ENCODE data around the gene NFIA.

NFIA gene

GRCh38 chr1:61386323-61386722 lies 304.0 kb downstream of the NFIA start:
- no peak for DNase-seq

- no peak for DNase-seq
Observed at GRCh38 chr1:61386770-61387169, 304.4 kb downstream of the NFIA start.

GRCh38 chr1:61387829-61388228 lies 305.5 kb downstream of the NFIA start:
- DNase-seq = no peak

DNA sequence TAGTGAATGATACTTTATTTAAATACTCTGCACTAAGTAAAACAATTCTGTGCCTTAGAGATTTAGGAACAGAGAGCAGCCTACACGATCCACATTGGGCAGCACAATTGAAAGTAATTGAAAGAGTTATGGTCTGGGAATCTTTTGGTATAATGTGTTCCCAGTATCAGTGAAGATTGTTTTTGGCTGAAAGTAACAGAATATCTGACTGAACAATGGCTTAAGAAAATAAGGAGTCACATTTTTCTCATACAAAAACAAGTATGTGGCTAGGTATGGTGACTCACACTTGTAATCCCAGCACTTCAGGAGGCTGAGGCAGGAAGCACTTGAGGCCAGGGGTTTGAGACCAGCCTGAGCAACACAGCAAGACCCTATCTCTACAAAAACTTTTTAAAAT lies 306.2 kb downstream of the NFIA start:
- no peak for DNase-seq

DNA sequence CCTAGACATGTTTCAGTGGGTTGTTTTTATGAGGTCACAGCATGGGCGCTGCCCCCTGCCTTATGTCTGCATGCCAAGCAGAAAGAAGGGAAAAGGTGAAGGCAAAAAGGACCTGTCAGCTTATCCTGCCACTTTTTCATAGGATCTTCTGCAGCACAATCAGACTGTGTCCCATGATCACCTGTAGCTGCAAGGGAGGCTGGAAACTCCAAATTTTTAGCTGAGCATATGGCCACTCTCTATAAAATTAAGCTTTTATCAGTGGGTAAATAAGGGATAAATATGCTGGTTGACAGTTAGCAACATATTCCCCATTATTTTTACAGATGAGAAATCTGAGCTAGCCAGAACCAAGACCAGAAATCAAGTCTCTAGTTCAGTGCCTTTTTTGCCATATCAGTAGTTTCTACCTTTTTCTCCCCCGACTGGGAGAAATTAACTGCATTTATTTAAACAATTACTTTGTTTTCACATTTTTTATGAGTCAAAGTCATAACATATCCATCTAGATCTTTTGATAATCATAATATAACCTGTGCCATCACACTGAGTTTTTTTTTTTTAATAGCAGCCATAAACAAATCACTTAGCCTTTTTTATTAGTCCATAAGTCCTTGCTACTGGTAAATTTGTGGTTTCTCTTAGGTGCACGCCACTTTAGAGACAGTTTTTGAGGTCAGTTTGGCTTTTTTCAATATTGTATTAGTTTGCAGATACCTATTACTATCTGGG lies 307.0 kb downstream of the NFIA start:
- no peak for DNase-seq

GRCh38 chr1:61389926-61390845 lies 307.8 kb downstream of the NFIA start:
- no peak for DNase-seq

DNA sequence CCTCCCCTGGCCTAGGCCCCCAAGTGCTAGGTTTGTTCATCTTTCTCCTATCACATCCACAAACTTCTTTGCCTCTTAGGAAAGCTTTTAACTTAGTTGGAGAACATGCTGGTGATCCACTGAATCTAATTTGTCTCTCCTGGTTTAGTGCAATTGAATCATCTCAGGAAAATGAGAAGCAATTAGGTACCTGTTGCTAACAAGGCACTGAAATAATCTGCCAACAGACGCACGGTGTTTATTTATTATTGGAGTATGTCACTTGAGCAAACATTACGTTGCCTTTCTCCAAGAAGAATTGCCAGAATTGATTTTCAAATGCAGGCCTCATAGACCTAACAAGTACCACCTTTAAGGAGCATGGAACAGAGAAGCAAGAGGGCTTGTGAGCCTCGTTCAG lies 309.4 kb downstream of the NFIA start:
- no peak for DNase-seq

DNA sequence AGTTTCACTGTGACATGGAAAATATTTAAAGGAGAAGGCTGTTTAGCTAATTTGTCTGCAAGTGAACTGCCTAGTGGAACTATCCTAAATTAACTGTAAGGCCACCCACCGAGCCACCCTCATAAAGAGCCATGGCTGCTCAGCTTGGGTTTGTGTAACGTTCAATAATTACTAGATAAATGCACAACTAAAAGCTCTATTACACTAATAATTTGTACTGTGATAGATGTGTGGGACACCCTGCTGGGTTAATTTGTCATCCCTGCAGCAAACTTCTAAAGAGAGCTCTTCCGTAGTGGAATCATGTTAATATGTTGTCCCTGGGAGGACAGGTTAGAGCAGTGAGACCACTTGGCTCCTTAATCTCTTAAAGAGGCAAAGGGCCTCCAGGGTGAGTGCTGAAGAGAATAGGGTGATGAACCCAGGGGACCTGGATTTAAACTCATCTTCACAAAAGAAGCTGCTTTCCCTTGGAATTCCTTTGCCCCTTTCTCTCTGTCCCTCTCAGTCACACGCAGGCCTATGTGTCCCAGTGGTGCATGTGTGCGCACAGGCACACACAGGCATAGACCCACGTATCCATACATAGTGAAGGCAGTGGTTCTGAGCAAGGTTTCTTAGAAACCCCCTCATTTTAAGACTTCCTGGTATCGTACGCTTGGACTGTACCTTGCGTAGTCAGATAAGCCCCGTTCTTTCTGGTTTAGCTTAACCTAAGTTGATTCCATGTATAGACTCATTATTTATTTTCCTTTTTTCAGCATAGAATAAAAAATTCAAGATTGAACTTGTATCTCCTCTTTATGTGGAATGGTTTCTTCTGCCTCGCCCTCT lies 310.3 kb downstream of the NFIA start:
- no peak for DNase-seq

DNA sequence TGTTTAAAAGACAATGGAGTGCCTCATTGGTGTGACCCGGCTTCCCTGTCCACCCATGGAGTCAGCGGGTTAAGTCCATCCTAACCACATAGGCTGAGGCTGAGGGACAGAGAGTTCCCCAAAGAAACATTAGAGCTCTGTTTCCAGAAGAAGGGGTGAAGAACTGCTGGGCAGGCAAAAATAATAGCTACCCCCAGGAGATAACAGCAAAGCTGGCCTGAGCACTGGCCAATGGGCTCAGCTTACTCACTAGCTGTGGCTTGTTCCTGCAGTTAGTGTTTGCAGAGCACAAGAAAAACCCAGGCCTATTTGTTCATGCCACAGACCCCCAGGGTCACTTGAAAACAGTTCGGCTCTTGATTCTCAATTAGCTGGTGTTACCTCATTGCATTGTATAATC lies 311.2 kb downstream of the NFIA start:
- no peak for DNase-seq

DNA sequence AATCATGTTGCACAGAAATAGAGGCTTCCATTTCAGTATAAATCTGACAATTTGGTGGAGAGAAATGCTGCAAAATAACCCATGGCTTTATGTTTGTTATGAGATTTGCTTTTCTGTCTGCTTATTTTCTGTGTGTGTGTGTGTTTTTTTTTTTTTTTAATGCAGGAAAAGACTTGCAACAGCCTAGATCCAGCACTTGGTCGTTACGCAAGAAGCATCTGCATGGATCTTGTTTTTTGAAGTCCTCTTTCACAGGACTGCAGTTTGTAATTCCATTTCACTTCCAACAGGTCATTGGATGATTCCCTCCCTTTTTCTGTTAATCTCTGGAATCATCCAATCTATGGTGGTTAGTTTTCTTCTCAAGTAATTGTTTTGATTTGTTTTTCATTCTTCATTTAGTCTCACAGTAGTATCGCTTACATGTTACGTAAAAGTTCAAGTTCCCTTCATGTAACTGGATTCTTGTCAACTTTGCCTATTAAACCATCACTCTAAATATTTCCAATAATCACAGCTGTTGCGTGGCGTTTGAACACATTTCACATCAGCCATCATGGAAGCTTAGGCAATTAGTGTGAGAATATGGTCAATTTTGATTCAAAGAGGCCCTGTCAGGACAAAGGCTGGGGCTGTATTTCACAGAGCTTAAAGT lies 312.9 kb downstream of the NFIA start:
- no peak for DNase-seq

DNA sequence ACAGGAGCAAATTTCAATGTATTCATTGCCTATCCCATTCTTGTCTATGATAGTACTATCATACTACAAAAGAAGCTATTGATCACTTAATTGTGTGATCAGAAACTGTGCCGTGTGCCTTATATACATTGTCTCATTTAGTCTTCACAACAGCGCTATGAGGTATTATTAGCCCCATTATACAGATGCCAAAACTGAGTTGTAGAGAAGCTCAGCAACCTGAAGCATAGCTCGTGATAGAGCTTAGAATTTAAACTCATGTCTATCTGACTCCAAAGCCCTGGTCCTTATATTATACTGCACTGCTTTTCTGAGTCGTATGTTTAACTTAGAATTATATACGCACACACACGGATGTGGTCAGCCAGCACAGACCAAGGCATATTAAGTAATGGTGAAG lies 315.1 kb downstream of the NFIA start:
- DNase-seq = no peak

DNA sequence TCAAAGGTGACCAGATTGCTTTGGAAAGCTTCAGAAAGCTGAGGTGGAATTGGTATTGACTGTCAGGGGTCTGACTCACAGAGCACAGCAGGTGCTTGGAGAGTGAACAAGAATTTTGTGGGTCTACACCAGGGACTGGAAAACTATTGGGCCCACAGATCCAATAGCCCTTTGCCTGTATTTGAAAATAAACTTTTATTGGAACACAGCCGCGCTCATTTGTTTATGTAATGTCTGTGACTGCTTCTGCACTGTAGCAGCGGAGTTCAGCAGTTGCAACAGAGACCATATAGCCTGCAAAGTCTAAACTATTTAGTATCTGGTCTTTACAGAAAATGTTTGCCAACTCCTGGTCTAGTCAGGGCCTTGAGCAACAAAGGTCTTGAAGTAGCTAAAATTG lies 315.6 kb downstream of the NFIA start:
- DNase-seq = no peak

- no peak for DNase-seq
Observed at GRCh38 chr1:61399199-61399598, 316.8 kb downstream of the NFIA start.

GRCh38 chr1:61400131-61400770 lies 317.9 kb downstream of the NFIA start:
- DNase-seq = no peak

GRCh38 chr1:61400997-61401396 lies 318.6 kb downstream of the NFIA start:
- DNase-seq = no peak

DNA sequence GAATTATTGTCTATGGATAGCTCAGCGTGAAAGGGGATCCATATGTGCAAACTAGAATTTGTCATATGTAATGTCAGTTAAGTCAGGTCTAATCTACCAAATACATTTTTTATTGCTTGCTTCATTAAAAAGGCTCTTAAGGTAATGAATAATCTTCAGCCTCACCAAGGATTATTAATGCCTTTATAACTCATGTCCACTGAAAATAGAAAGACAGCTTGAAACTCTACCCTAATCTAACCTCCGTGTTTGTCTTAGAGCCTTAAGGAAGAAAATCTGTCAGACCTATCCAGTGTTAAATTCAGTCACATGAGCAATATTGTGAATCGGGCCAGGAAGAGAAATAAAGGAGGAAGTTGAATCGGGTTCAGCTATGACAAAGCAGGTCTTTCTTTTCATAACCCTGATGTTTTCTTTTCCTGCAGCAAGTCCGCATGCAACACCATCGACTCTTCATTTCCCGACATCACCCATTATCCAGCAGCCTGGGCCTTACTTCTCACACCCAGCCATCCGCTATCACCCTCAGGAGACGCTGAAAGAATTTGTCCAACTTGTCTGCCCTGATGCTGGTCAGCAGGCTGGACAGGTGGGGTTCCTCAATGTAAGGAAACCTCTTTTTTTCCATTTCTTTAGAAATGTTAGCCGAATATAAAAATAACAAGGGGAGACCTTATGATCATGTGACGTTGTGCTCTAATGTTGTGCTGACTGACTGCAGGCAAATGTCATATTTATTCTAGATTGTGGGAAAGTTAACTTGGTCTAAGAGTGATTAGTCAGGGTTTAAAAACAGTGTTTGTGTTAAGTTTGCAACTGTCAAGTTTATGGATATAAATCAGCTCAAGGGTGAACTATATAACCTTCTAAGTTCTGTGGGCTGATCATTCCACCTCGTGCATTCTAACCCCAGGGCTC lies 321.6 kb downstream of the NFIA start:
- DNase-seq = no peak

GRCh38 chr1:61404597-61405376 lies 322.4 kb downstream of the NFIA start:
- no peak for DNase-seq

- DNase-seq = no peak
Observed at GRCh38 chr1:61406467-61406866, 324.1 kb downstream of the NFIA start.

DNA sequence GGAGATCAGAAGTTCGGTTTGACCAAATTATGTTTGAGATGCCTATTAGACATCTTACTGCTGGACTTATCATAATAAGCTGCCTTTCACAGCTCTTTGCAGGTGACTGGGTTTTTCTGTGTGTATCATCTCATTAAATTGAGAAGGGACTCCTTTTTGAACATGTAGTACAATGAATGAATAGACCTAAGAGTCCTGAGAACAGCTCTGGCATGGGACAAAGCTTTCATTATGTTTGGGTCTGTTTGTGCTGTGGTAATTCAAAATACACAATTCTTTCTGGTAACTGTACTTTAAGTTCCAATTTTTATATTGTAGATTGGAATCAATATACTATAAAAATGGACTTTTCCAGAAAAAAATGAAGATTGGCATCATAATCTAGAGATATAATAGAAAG lies 330.2 kb downstream of the NFIA start:
- DNase-seq = no peak

DNA sequence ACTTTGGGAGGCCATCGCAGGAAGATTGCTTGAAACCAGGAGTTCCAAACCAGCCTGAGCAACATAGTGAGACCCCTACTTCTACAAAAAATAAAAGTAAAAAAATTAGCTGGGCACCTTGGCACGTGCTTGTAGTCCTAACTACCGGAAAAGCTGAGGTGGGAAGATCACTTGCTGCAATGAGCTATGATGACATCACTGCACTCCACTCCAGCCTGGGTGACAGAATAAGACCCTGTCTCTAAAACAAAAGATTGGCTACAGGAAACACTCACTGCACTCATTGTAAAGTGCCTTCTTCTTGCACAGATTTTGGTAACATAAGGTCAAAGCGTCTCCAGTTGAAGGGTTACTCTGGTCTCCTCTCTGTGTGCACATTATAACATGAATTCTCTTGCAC lies 336.8 kb downstream of the NFIA start:
- DNase-seq = no peak

All from stimulated activated CD4-positive, alpha-beta T cell treated with anti-CD3 and anti-CD28 coated beads, Interleukin-4, amount 100 ng/mL, for 24 hours (primary cell).